HL-60 (cell line): ENCODE results near the gene MAK.

ENCODE experiments used
- DNase-seq, 2 experiments: peaks; one replicate each; pipeline ENCODE4 v3.0.0-alpha.2; 2010 to 2020; ENCODE audit warnings: low read depth in 1 of 2, low spot score in 1 of 2
- H3K27ac ChIP-seq: fragments of 250-450 bp; sonication (Bioruptor Pico); replicated peaks from 2 replicates; pipeline ENCODE4 v1.5.1; 2020; ENCODE audit warnings: mild to moderate bottlenecking, moderate library complexity
- H3K27me3 ChIP-seq: fragments of 250-450 bp; sonication (Bioruptor Pico); 2 replicates; pipeline ENCODE4 v1.5.1; 2021; ENCODE audit warnings: mild to moderate bottlenecking, moderate library complexity; ENCODE audit not compliant: insufficient read depth, poor library complexity, severe bottlenecking
- H3K4me3 ChIP-seq: replicated peaks from 2 replicates; pipeline ENCODE4 v1.5.1; 2011; ENCODE audit warnings: mild to moderate bottlenecking, control low read depth, low read length; ENCODE audit not compliant: insufficient read depth
- GABPA ChIP-seq: IDR thresholded peaks from 2 replicates; pipeline ENCODE4 v1.6.1; 2012; ENCODE audit warnings: low read depth
- POLR2AphosphoS5 ChIP-seq: IDR thresholded peaks from 2 replicates; pipeline ENCODE4 v1.6.1; 2012; ENCODE audit warnings: low read depth
- SPI1 ChIP-seq: IDR thresholded peaks from 2 replicates; pipeline ENCODE4 v1.6.1; 2012; ENCODE audit warnings: low read depth, mild to moderate bottlenecking, borderline replicate concordance
- TF ChIP-seq, protein P1 (sequence below): IDR thresholded peaks from one replicate; pipeline ENCODE4 v1.5.1; 2011; ENCODE audit warnings: low read length, control low read depth, inconsistent platforms; ENCODE audit not compliant: insufficient read depth
- TF ChIP-seq, protein P2 (sequence below): IDR thresholded peaks from 2 replicates; pipeline ENCODE4 v1.6.1; 2012; ENCODE audit warnings: low read depth; ENCODE audit not compliant: insufficient replicate concordance

MAK gene

DNA sequence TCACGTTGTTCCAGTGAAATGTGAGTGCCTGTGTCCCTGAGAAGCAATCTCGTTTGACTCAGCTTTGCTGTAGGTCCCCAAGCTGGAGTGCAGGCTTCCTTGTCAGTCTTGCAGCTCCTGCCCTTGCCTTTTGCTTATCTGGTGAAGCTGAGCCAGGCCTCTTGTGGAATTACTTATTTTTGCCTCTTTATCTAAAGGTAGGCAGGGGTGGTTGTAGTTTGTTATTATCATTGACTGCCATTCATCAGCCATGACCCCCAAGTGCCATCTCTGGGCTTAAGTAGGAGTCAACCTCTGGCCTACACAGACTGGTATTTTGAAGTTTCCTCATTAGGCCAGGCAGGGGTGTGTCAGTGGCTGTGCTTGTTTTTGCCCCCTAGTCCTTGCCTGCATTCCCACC is 88.6 kb downstream of the MAK start:
- H3K27ac ChIP-seq, result no peak overlapping the region
- TF ChIP-seq GABPA (no peak), SPI1 (no peak), POLR2AphosphoS5 (no peak)
- TF ChIP-seq, protein P1, sequence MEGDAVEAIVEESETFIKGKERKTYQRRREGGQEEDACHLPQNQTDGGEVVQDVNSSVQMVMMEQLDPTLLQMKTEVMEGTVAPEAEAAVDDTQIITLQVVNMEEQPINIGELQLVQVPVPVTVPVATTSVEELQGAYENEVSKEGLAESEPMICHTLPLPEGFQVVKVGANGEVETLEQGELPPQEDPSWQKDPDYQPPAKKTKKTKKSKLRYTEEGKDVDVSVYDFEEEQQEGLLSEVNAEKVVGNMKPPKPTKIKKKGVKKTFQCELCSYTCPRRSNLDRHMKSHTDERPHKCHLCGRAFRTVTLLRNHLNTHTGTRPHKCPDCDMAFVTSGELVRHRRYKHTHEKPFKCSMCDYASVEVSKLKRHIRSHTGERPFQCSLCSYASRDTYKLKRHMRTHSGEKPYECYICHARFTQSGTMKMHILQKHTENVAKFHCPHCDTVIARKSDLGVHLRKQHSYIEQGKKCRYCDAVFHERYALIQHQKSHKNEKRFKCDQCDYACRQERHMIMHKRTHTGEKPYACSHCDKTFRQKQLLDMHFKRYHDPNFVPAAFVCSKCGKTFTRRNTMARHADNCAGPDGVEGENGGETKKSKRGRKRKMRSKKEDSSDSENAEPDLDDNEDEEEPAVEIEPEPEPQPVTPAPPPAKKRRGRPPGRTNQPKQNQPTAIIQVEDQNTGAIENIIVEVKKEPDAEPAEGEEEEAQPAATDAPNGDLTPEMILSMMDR, result no peak
- TF ChIP-seq, protein P2, sequence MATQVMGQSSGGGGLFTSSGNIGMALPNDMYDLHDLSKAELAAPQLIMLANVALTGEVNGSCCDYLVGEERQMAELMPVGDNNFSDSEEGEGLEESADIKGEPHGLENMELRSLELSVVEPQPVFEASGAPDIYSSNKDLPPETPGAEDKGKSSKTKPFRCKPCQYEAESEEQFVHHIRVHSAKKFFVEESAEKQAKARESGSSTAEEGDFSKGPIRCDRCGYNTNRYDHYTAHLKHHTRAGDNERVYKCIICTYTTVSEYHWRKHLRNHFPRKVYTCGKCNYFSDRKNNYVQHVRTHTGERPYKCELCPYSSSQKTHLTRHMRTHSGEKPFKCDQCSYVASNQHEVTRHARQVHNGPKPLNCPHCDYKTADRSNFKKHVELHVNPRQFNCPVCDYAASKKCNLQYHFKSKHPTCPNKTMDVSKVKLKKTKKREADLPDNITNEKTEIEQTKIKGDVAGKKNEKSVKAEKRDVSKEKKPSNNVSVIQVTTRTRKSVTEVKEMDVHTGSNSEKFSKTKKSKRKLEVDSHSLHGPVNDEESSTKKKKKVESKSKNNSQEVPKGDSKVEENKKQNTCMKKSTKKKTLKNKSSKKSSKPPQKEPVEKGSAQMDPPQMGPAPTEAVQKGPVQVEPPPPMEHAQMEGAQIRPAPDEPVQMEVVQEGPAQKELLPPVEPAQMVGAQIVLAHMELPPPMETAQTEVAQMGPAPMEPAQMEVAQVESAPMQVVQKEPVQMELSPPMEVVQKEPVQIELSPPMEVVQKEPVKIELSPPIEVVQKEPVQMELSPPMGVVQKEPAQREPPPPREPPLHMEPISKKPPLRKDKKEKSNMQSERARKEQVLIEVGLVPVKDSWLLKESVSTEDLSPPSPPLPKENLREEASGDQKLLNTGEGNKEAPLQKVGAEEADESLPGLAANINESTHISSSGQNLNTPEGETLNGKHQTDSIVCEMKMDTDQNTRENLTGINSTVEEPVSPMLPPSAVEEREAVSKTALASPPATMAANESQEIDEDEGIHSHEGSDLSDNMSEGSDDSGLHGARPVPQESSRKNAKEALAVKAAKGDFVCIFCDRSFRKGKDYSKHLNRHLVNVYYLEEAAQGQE, result no peak
- DNase-seq, result no peak
- no peak overlapping the region for H3K4me3 ChIP-seq
- no peaks in the 10 kb centered on the region for H3K27me3 ChIP-seq

DNA sequence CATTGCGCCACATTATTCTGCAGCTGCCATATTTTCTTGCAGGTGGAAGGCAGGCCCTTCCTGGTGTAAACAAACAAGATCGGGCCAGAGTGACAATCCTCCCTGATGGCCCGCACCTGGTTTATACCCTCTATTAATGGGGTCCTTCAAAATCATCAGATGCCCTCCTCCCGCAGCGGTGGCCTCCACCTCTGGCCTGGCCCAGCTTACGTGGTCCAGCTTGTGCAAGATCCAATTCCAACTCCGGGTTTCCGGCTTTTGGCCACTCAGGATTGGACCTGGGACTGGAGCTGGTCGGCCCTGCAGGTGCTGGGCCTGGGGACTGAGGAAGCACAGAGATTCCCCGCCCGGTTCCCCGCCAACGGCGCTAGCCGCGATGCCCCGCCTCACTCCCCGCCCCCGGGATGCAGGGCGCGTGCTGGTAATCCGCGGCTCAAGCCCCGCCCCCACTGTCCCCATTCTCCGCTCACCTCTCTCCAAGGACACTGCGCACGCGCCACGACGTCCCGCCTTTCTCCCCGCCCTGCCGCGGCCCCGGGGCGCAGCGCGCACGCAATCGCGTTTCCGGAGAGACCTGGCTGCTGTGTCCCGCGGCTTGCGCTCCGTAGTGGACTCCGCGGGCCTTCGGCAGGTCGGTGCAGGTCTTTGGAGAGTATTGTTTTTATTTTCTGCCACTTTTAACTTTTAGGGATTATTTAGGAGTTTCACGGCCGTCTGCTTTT is 90.9 kb downstream of the MAK start, which contains the start of gene TMEM14B:
Gene TMEM14B, plus strand, starts transcription at position 555 of the 722 bp plus-strand sequence. CDS start 1,441 bp downstream, outside the sequence.
- DNase-seq, result peak; percentile 97 to 99
- Histone ChIP-seq H3K4me3 (peak within 1 kb of the TSS; percentile 70), H3K27ac (peak within 1 kb of the TSS; percentile 90), H3K27me3 (no peaks in the 10 kb centered on the region)
- peak; percentile 81 for TF ChIP-seq POLR2AphosphoS5
- TF ChIP-seq, protein P2, result peak; percentile 41
- TF ChIP-seq, protein P1, result no peak
- TF ChIP-seq SPI1, result no peak; the same call in 1 of the 2 replicates
- no peak for TF ChIP-seq GABPA

DNA sequence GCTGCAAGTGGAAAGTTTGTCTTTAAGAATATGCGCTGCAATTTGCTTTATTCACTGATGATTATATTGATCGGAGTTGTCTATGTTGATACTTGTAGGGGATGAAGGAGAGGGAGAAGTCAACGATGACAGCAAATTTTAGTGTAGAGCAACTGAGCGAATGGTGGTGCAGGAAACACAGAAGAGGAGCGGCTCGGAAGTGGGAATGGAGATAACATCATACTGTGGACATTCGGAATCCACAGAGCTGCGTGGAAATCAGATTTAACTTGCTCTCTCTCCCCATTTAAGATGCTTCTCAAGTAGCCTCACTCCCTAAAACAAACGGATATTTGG is 91.5 kb downstream of the MAK start:
- no peak for DNase-seq
- peak overlapping the region; percentile 90 for H3K27ac ChIP-seq
- TF ChIP-seq, protein P2, result no peak
- no peak for TF ChIP-seq SPI1
- TF ChIP-seq, protein P1, result no peak
- TF ChIP-seq GABPA, result no peak
- no peak for TF ChIP-seq POLR2AphosphoS5

More for the DNA sequence above, 91.5 kb downstream of the MAK start:
- peak overlapping the region; percentile 70 for H3K4me3 ChIP-seq
- no peaks in the 10 kb centered on the region for H3K27me3 ChIP-seq
